Upper lobe of left lung (tissue), 4 donors: ENCODE results near the gene BMERB1.

Experiments
- CTCF ChIP-seq, 6 experiments: fragments of 450-650 bp in 4 of 6; fragments of 200-600 bp in 2 of 6; sonication (generic) in 2 of 6; IDR thresholded peaks; one replicate each; pipeline ENCODE4 v1.5.1; 2016 to 2019; ENCODE audit warnings: antibody characterized with exemption in 6 of 6
- EP300 ChIP-seq, 4 donors: sonication (generic); formaldehyde crosslinking; IDR thresholded peaks; one replicate each; pipeline ENCODE4 v1.5.1; 2017; ENCODE audit warnings: antibody characterized with exemption in 4 of 4, control low read depth in 2 of 4
- POLR2A ChIP-seq, 4 donors: fragments of 450-650 bp; IDR thresholded peaks; one replicate each; pipeline ENCODE4 v1.5.1; 2016 to 2017; ENCODE audit warnings: antibody characterized with exemption in 4 of 4, mild to moderate bottlenecking in 2 of 4
- POLR2AphosphoS5 ChIP-seq, 2 donors: sonication (generic); formaldehyde crosslinking; IDR thresholded peaks; one replicate each; pipeline ENCODE4 v1.5.1; 2017; ENCODE audit warnings: antibody characterized with exemption in 2 of 2

GRCh38 chr16:15491411-15491810, 57.0 kb downstream of the BMERB1 start:
- TF ChIP-seq CTCF (IDR thresholded peaks at IDR 0.05) = no peak
- no peak for TF ChIP-seq POLR2AphosphoS5 (IDR thresholded peaks at IDR 0.05)
- TF ChIP-seq POLR2A (IDR thresholded peaks at IDR 0.05) = no peak
- TF ChIP-seq EP300 (IDR thresholded peaks at IDR 0.05) = no peak
